ENCODE measurements around the gene GABBR1.

The GABBR1 gene

DNA sequence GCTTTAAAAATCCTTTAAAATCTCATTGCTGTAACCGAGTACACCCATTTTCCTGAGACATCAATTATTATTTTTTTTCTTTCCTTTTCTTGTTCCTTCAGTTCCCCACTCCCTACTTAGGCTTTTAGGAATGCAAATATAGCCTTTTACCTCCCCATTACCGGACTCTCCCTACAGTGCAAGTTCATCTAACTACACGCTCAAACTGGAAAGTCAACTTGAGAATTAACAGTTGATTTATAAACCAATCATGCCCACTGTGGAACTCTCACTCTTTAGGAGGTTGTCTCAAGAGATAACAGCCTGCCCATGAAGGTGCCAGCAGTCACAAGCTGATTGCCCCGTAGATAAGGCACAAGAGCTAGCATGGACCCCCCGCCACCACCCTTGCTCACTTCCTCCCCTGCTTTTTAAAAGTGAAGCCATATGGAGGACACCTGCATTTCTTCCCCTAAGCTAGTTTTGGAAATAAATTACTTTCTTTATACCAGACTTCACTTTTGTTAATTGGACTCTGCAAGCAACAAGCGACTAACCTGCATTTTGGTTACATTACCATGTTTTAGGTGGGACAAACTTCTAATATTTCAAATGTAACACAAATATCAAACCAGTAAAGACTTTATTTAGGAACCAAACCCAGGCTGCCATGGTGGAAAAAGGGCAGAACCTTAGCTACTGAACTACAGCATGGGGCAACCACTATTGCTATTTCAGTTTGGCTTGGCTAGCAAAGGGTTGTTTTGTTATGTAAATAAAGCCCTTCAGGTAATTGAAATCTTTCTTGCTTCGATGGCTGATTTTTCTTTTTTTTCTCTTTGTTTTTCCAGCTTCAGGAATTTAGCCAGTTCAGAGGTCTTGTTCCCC is 108.3 kb downstream of the GABBR1 start:
- DNase-seq (ENCODE audit: extremely low read depth, low read depth) = no peak
- no peak for TF ChIP-seq CTCF (IDR thresholded peaks at IDR 0.05; ENCODE audit: low read depth, low read length)

DNA sequence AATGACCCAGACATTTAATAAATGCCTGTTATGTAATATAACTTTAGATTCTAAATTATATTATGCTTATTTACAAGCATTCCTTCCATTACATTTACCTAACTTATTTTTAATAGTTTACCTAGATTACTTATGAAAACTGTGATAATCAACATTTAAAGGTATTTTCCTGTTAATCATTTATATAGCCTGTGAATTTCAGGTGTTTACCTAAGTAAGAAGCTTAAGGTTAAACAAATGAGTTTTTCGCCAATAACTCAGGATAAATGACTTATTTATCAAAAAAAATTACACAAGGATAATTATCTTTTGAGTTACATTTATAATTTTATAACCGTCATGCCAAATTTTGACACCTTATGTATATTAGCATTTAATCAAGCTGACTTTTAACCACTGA is 108.9 kb downstream of the GABBR1 start:
- TF ChIP-seq CTCF (IDR thresholded peaks at IDR 0.05; ENCODE audit: low read depth, low read length) = no peak

DNA sequence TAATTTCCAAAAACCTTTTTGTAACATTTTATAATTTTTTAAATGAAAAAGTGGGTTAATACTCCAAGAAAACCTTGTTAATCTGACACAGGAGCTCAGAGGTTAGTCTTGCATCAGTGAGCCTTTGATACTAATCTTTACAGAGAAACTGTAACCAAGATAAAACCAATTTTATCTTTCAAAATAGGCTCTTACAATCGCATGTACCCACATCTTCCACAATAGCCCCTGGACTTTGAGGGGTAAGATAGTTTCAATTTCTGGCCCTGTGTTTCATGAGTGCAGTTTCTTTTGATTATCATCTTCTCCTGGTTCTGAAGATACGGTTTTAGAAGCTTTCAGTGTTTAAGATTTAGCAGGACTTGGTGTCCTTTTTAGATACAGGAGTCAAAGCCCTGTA is 110.8 kb downstream of the GABBR1 start:
- TF ChIP-seq CTCF (IDR thresholded peaks at IDR 0.05; ENCODE audit: low read depth, low read length) = no peak
- no peak for DNase-seq (ENCODE audit: extremely low read depth, low read depth)

More for the DNA sequence above, 108.9 kb downstream of the GABBR1 start:
- DNase-seq (ENCODE audit: extremely low read depth, low read depth) = no peak

DNA sequence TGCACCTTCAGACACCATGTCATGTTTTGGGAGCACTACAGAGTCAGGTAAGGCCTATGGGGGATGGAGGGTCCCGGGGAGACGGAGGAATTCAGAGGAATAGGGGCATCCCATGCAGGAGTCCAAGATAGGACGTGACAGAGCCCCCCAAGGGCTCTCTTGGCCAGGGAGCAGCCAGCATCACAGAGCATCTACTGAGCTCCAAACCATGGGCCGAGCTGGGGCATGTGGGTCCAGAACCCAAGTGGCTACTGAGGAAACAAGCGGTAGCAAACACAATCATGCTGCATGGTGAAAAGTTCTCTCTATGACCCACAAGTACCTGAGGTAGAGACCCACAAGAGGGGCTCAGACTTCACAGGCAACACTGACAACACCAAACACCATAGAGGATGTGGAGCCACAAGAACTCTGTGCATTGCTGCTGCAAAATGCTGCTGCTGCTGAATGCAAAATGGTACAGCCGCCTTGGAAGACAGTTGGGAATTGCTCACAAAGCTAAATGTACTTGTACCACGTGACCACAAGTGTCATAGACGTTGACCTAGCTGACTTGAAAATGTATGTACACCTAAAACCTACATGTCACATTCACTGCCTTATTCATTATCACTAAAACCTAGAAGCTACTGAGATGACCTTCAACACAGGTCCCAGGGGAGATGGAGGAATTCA is 111.8 kb downstream of the GABBR1 start:
- no peak for TF ChIP-seq CTCF (IDR thresholded peaks at IDR 0.05; ENCODE audit: low read depth, low read length)
- no peak for DNase-seq (ENCODE audit: extremely low read depth, low read depth)

GRCh38 chr6:29520232-29520631 is 112.8 kb downstream of the GABBR1 start:
- TF ChIP-seq CTCF (IDR thresholded peaks at IDR 0.05; ENCODE audit: low read depth, low read length) = no peak
- DNase-seq (ENCODE audit: extremely low read depth, low read depth) = no peak

- no peak for DNase-seq (ENCODE audit: extremely low read depth, low read depth)
- no peak for TF ChIP-seq CTCF (IDR thresholded peaks at IDR 0.05; ENCODE audit: low read depth, low read length)
Measured at GRCh38 chr6:29519291-29520010, 113.5 kb downstream of the GABBR1 start.
